GM23338 (cell line): ENCODE measurements around the gene ARL6IP5. TPM values are rescaled to one million over a fixed set of nuclear protein-coding genes. Genes with fewer than 3 reads are reported as not detected.

ENCODE experiments used
- ATAC-seq: fragments of 200-7000 bp; cut with Tn5 transposase; 3 replicates; pipeline ENCODE4 v1.9.1; 2020
- DNase-seq: peaks from one replicate; pipeline ENCODE4 v3.0.0-alpha.2; 2015; ENCODE audit warnings: low spot score
- H2AFZ ChIP-seq: fragments of 200-600 bp; sonication (generic); 2 replicates; pipeline ENCODE4 v1.8.0; 2016; ENCODE audit warnings: antibody characterized with exemption, mild to moderate bottlenecking, moderate library complexity
- H3F3A ChIP-seq: fragments of 200-600 bp; sonication (generic); replicated peaks from 2 replicates; pipeline ENCODE4 v1.8.0; 2017; ENCODE audit warnings: antibody characterized with exemption, mixed run types, low read depth
- H3K27ac ChIP-seq: fragments of 200-600 bp; sonication (generic); 2 replicates; pipeline ENCODE4 v1.6.1; 2016; ENCODE audit warnings: low read depth
- H3K27me3 ChIP-seq: fragments of 200-600 bp; sonication (generic); 2 replicates; pipeline ENCODE4 v1.8.0; 2016; ENCODE audit warnings: mild to moderate bottlenecking, mixed run types, moderate library complexity; ENCODE audit not compliant: insufficient read depth
- H3K36me3 ChIP-seq: fragments of 200-600 bp; sonication (generic); 2 replicates; pipeline ENCODE4 v1.8.0; 2016; ENCODE audit warnings: mild to moderate bottlenecking; ENCODE audit not compliant: insufficient read depth
- H3K4me1 ChIP-seq: fragments of 200-600 bp; sonication (generic); 2 replicates; pipeline ENCODE4 v1.8.0; 2016; ENCODE audit warnings: mild to moderate bottlenecking, moderate library complexity; ENCODE audit not compliant: insufficient read depth
- H3K4me2 ChIP-seq: fragments of 200-600 bp; sonication (generic); 2 replicates; pipeline ENCODE4 v1.7.1; 2017; ENCODE audit warnings: mixed run types
- H3K4me3 ChIP-seq: fragments of 200-600 bp; sonication (generic); 2 replicates; pipeline ENCODE4 v1.6.1; 2016; ENCODE audit warnings: mixed run types
- H3K79me2 ChIP-seq: fragments of 200-600 bp; sonication (generic); replicated peaks from 2 replicates; pipeline ENCODE4 v1.8.0; 2017; ENCODE audit warnings: mild to moderate bottlenecking; ENCODE audit not compliant: insufficient read depth
- H3K9me2 ChIP-seq: fragments of 200-600 bp; sonication (generic); 2 replicates; pipeline ENCODE4 v1.8.0; 2017; ENCODE audit not compliant: insufficient read depth
- H4K20me1 ChIP-seq: fragments of 200-600 bp; sonication (generic); replicated peaks from 2 replicates; pipeline ENCODE4 v1.8.0; 2017; ENCODE audit warnings: mild to moderate bottlenecking; ENCODE audit not compliant: insufficient read depth
- H3K27ac Mint-ChIP-seq: 2 replicates; pipeline ENCODE4 v1.8.0; 2020; ENCODE audit warnings: inconsistent platforms, mild to moderate bottlenecking, moderate library complexity, mixed read lengths
- H3K27me3 Mint-ChIP-seq: 3 replicates; pipeline ENCODE4 v1.8.0; 2022; ENCODE audit warnings: low read depth, mild to moderate bottlenecking, moderate library complexity, mixed read lengths, inconsistent platforms; ENCODE audit not compliant: insufficient read depth, poor library complexity
- H3K36me3 Mint-ChIP-seq: 3 replicates; pipeline ENCODE4 v1.8.0; 2021; ENCODE audit warnings: low read depth, mild to moderate bottlenecking, inconsistent platforms, moderate library complexity, mixed read lengths
- H3K4me1 Mint-ChIP-seq: 3 replicates; pipeline ENCODE4 v1.8.0; 2020; ENCODE audit warnings: mild to moderate bottlenecking, inconsistent platforms, mixed read lengths
- H3K4me3 Mint-ChIP-seq: 3 replicates; pipeline ENCODE4 v1.8.0; 2021; ENCODE audit warnings: moderate library complexity, mild to moderate bottlenecking, inconsistent platforms, mixed read lengths
- H3K9me3 Mint-ChIP-seq: 3 replicates; pipeline ENCODE4 v1.8.0; 2020; ENCODE audit warnings: moderate library complexity, mild to moderate bottlenecking, inconsistent platforms, mixed read lengths
- CREB1 ChIP-seq: fragments of 250-450 bp; sonication (Bioruptor Pico); IDR thresholded peaks from 2 replicates; pipeline ENCODE4 v1.5.0; 2020; ENCODE audit warnings: low read depth, mild to moderate bottlenecking, moderate library complexity
- EZH2 ChIP-seq: fragments of 200-600 bp; sonication (generic); IDR thresholded peaks from one replicate; pipeline ENCODE4 v1.8.0; 2017; ENCODE audit warnings: antibody characterized with exemption, mild to moderate bottlenecking, low read depth; ENCODE audit not compliant: unreplicated experiment
- EZH2phosphoT487 ChIP-seq: fragments of 200-600 bp; sonication (generic); IDR thresholded peaks from one replicate; pipeline ENCODE4 v1.8.1; 2018; ENCODE audit warnings: antibody characterized with exemption; ENCODE audit not compliant: unreplicated experiment
- JUNB ChIP-seq: IDR thresholded peaks from one replicate; pipeline ENCODE4 v1.6.1; 2016; ENCODE audit warnings: antibody characterized with exemption; ENCODE audit not compliant: unreplicated experiment
- NANOG ChIP-seq: IDR thresholded peaks from 2 replicates; pipeline ENCODE4 v1.6.1; 2016; ENCODE audit warnings: antibody characterized with exemption, borderline replicate concordance
- POLR2AphosphoS5 ChIP-seq: IDR thresholded peaks from 2 replicates; pipeline ENCODE4 v1.6.1; 2016; ENCODE audit warnings: antibody characterized with exemption, low read depth
- STAT1 ChIP-seq: IDR thresholded peaks from one replicate; pipeline ENCODE4 v1.6.1; 2016; ENCODE audit warnings: antibody characterized with exemption; ENCODE audit not compliant: unreplicated experiment
- ZNF114 ChIP-seq: fragments of 250-450 bp; sonication (Bioruptor Pico); IDR thresholded peaks from 2 replicates; pipeline ENCODE4 v1.5.0; 2020; ENCODE audit warnings: mild to moderate bottlenecking, moderate library complexity
- ZNF331 ChIP-seq: fragments of 250-450 bp; sonication (Bioruptor Pico); IDR thresholded peaks from 2 replicates; pipeline ENCODE4 v1.5.0; 2020; ENCODE audit warnings: low read depth, mild to moderate bottlenecking, moderate library complexity
- polyA plus RNA-seq: library from polyadenylated mRNA; unstranded; fragments of >200 nt; fragmentation: Nextera tagmentation; extraction: Ambion mirVana; gene quantifications from 2 replicates; pipeline ENCODE4 v1.2.1, GENCODE V29; 2016
- total RNA-seq: library from RNA; depleted of rRNA; stranded (reverse); fragments of >200 nt; shearing (Covaris generic); gene quantifications from 2 replicates; pipeline ENCODE4 v1.2.3, GENCODE V29; 2014
- TF ChIP-seq, protein P1 (sequence below): IDR thresholded peaks from one replicate; pipeline ENCODE4 v1.6.1; 2018; ENCODE audit warnings: antibody characterized with exemption; ENCODE audit not compliant: unreplicated experiment
- TF ChIP-seq, protein P2 (sequence below): fragments of 250-450 bp; sonication (Bioruptor Pico); IDR thresholded peaks from 2 replicates; pipeline ENCODE4 v1.5.0; 2020; ENCODE audit warnings: mild to moderate bottlenecking, moderate library complexity
- TF ChIP-seq, protein P3 (sequence below): IDR thresholded peaks from 2 replicates; pipeline ENCODE4 v1.6.1; 2016; ENCODE audit warnings: antibody characterized with exemption
- TF ChIP-seq, protein P4 (sequence below), 2 experiments: fragments of 200-600 bp in 1 of 2; sonication (generic) in 1 of 2; conservative IDR thresholded peaks; 2 replicates each; pipeline versions ENCODE4 v1.5.1 to v1.6.1; 2016 to 2017; ENCODE audit warnings: antibody characterized with exemption in 2 of 2, low read depth in 2 of 2, mild to moderate bottlenecking in 2 of 2, moderate library complexity in 1 of 2

Gene ARL6IP5
- total and polyA plus RNA-seq, 2 experiments from 2014 or later: 28.8 to 39.8 TPM

DNA sequence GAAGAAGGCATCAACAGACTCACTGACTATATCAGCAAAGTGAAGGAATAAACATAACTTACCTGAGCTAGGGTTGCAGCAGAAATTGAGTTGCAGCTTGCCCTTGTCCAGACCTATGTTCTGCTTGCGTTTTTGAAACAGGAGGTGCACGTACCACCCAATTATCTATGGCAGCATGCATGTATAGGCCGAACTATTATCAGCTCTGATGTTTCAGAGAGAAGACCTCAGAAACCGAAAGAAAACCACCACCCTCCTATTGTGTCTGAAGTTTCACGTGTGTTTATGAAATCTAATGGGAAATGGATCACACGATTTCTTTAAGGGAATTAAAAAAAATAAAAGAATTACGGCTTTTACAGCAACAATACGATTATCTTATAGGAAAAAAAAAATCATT lies 19.8 kb downstream of the ARL6IP5 start:
- Mint-ChIP-seq H3K4me1 (no peaks in the 10 kb centered on the region), H3K9me3 (no peaks in the 10 kb centered on the region), H3K4me3 (no peak overlapping the region), H3K27ac (no peak overlapping the region), H3K27me3 (no peaks in the 10 kb centered on the region), H3K36me3 (peaks cover 7% of the 10 kb centered on the region; the same call in 2 of the 3 replicates)
- Histone ChIP-seq H4K20me1 (no peaks in the 10 kb centered on the region), H3K9me2 (no peaks in the 10 kb centered on the region), H3F3A (no peaks in the 10 kb centered on the region), H2AFZ (no peak overlapping the region), H3K79me2 (no peaks in the 10 kb centered on the region), H3K4me2 (no peak overlapping the region), H3K27ac (no peak overlapping the region), H3K27me3 (no peaks in the 10 kb centered on the region), H3K4me1 (no peaks in the 10 kb centered on the region), H3K36me3 (peaks cover 5% of the 10 kb centered on the region; the same call in 1 of the 2 replicates), H3K4me3 (no peak overlapping the region)
- ATAC-seq (no peak), DNase-seq (no peak)
- TF ChIP-seq, protein P1, sequence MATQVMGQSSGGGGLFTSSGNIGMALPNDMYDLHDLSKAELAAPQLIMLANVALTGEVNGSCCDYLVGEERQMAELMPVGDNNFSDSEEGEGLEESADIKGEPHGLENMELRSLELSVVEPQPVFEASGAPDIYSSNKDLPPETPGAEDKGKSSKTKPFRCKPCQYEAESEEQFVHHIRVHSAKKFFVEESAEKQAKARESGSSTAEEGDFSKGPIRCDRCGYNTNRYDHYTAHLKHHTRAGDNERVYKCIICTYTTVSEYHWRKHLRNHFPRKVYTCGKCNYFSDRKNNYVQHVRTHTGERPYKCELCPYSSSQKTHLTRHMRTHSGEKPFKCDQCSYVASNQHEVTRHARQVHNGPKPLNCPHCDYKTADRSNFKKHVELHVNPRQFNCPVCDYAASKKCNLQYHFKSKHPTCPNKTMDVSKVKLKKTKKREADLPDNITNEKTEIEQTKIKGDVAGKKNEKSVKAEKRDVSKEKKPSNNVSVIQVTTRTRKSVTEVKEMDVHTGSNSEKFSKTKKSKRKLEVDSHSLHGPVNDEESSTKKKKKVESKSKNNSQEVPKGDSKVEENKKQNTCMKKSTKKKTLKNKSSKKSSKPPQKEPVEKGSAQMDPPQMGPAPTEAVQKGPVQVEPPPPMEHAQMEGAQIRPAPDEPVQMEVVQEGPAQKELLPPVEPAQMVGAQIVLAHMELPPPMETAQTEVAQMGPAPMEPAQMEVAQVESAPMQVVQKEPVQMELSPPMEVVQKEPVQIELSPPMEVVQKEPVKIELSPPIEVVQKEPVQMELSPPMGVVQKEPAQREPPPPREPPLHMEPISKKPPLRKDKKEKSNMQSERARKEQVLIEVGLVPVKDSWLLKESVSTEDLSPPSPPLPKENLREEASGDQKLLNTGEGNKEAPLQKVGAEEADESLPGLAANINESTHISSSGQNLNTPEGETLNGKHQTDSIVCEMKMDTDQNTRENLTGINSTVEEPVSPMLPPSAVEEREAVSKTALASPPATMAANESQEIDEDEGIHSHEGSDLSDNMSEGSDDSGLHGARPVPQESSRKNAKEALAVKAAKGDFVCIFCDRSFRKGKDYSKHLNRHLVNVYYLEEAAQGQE: no peak
- TF ChIP-seq EZH2: no peak
- TF ChIP-seq ZNF331 (CRISPR knock-in tag): no peak
- TF ChIP-seq ZNF114 (CRISPR knock-in tag): no peak
- TF ChIP-seq, protein P2, sequence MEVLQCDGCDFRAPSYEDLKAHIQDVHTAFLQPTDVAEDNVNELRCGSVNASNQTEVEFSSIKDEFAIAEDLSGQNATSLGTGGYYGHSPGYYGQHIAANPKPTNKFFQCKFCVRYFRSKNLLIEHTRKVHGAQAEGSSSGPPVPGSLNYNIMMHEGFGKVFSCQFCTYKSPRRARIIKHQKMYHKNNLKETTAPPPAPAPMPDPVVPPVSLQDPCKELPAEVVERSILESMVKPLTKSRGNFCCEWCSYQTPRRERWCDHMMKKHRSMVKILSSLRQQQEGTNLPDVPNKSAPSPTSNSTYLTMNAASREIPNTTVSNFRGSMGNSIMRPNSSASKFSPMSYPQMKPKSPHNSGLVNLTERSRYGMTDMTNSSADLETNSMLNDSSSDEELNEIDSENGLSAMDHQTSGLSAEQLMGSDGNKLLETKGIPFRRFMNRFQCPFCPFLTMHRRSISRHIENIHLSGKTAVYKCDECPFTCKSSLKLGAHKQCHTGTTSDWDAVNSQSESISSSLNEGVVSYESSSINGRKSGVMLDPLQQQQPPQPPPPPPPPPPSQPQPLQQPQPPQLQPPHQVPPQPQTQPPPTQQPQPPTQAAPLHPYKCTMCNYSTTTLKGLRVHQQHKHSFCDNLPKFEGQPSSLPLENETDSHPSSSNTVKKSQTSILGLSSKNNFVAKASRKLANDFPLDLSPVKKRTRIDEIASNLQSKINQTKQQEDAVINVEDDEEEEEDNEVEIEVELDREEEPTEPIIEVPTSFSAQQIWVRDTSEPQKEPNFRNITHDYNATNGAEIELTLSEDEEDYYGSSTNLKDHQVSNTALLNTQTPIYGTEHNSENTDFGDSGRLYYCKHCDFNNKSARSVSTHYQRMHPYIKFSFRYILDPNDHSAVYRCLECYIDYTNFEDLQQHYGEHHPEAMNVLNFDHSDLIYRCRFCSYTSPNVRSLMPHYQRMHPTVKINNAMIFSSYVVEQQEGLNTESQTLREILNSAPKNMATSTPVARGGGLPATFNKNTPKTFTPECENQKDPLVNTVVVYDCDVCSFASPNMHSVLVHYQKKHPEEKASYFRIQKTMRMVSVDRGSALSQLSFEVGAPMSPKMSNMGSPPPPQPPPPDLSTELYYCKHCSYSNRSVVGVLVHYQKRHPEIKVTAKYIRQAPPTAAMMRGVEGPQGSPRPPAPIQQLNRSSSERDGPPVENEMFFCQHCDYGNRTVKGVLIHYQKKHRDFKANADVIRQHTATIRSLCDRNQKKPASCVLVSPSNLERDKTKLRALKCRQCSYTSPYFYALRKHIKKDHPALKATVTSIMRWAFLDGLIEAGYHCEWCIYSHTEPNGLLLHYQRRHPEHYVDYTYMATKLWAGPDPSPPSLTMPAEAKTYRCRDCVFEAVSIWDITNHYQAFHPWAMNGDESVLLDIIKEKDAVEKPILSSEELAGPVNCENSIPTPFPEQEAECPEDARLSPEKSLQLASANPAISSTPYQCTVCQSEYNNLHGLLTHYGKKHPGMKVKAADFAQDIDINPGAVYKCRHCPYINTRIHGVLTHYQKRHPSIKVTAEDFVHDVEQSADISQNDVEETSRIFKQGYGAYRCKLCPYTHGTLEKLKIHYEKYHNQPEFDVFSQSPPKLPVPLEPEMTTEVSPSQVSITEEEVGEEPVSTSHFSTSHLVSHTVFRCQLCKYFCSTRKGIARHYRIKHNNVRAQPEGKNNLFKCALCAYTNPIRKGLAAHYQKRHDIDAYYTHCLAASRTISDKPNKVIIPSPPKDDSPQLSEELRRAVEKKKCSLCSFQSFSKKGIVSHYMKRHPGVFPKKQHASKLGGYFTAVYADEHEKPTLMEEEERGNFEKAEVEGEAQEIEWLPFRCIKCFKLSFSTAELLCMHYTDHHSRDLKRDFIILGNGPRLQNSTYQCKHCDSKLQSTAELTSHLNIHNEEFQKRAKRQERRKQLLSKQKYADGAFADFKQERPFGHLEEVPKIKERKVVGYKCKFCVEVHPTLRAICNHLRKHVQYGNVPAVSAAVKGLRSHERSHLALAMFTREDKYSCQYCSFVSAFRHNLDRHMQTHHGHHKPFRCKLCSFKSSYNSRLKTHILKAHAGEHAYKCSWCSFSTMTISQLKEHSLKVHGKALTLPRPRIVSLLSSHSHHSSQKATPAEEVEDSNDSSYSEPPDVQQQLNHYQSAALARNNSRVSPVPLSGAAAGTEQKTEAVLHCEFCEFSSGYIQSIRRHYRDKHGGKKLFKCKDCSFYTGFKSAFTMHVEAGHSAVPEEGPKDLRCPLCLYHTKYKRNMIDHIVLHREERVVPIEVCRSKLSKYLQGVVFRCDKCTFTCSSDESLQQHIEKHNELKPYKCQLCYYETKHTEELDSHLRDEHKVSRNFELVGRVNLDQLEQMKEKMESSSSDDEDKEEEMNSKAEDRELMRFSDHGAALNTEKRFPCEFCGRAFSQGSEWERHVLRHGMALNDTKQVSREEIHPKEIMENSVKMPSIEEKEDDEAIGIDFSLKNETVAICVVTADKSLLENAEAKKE (CRISPR knock-in tag): no peak
- TF ChIP-seq POLR2AphosphoS5: no peak
- TF ChIP-seq CREB1 (CRISPR knock-in tag): no peak
- TF ChIP-seq, protein P3, sequence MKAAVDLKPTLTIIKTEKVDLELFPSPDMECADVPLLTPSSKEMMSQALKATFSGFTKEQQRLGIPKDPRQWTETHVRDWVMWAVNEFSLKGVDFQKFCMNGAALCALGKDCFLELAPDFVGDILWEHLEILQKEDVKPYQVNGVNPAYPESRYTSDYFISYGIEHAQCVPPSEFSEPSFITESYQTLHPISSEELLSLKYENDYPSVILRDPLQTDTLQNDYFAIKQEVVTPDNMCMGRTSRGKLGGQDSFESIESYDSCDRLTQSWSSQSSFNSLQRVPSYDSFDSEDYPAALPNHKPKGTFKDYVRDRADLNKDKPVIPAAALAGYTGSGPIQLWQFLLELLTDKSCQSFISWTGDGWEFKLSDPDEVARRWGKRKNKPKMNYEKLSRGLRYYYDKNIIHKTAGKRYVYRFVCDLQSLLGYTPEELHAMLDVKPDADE: no peak
- TF ChIP-seq NANOG: no peak
- TF ChIP-seq, protein P4, sequence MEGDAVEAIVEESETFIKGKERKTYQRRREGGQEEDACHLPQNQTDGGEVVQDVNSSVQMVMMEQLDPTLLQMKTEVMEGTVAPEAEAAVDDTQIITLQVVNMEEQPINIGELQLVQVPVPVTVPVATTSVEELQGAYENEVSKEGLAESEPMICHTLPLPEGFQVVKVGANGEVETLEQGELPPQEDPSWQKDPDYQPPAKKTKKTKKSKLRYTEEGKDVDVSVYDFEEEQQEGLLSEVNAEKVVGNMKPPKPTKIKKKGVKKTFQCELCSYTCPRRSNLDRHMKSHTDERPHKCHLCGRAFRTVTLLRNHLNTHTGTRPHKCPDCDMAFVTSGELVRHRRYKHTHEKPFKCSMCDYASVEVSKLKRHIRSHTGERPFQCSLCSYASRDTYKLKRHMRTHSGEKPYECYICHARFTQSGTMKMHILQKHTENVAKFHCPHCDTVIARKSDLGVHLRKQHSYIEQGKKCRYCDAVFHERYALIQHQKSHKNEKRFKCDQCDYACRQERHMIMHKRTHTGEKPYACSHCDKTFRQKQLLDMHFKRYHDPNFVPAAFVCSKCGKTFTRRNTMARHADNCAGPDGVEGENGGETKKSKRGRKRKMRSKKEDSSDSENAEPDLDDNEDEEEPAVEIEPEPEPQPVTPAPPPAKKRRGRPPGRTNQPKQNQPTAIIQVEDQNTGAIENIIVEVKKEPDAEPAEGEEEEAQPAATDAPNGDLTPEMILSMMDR (conservative IDR thresholded peaks at IDR 0.05; ENCODE audit: low read depth in 2 of 2): no peak
- TF ChIP-seq STAT1: no peak
- no peak for TF ChIP-seq EZH2phosphoT487
- TF ChIP-seq JUNB: no peak
